T-cell (primary cell): ENCODE results near the gene CDC42BPG. TPM values are rescaled to one million over a fixed set of nuclear protein-coding genes. Genes with fewer than 3 reads are reported as not detected.

Experiments
- ATAC-seq, 4 experiments: fragments of 200-7000 bp in 3 of 4; fragments of 150-1000 bp in 1 of 4; cut with Tn5 transposase; replicated peaks in 1 of 4; 1 replicate in 3 of 4; 2 replicates in 1 of 4; pipeline ENCODE4 v1.10.0; 2021; ENCODE audit warnings: moderate library complexity in 3 of 4, mild to moderate bottlenecking in 2 of 4, moderate number of reproducible peaks in 1 of 4
- CTCF ChIA-PET, 2 donors: fragments of 300-600 bp; sonication (Branson Sonifier 250); formaldehyde crosslinking; loops; one replicate each; lab custom pipeline; 2022; ENCODE audit warnings: antibody characterized with exemption in 2 of 2; lab: Charles Lee
- POLR2A ChIA-PET, 2 donors: fragments of 300-600 bp; sonication (Branson Sonifier 250); formaldehyde crosslinking; loops; one replicate each; lab custom pipeline; 2022; ENCODE audit warnings: antibody characterized with exemption in 2 of 2; lab: Charles Lee
- DNase-seq, 35 experiments: peaks; one replicate each; pipeline versions ENCODE4 v3.0.0 to v3.0.0-alpha.2; 2013 to 2023
- H3K27ac ChIP-seq: one replicate; pipeline ENCODE4 v1.5.1; 2013; ENCODE audit warnings: low read length
- H3K27me3 ChIP-seq, 2 experiments: replicated peaks in 1 of 2; 1 replicate in 1 of 2; 2 replicates in 1 of 2; pipeline versions ENCODE4 v1.6.1 to v1.7.0; 2013; ENCODE audit warnings: low read length in 1 of 2, mixed read lengths in 1 of 2; ENCODE audit not compliant: control insufficient read depth in 2 of 2, insufficient read depth in 2 of 2; ENCODE audit errors: extremely low read depth in 1 of 2
- H3K36me3 ChIP-seq, 2 donors: 1 replicate in 1 of 2; 2 replicates in 1 of 2; pipeline versions ENCODE4 v1.6.1 to v1.7.0; 2013; ENCODE audit warnings: low read length in 1 of 2; ENCODE audit not compliant: control insufficient read depth in 2 of 2, insufficient read depth in 1 of 2; ENCODE audit errors: extremely low read depth in 1 of 2
- H3K4me1 ChIP-seq, 2 experiments: 1 replicate in 1 of 2; 2 replicates in 1 of 2; pipeline versions ENCODE4 v1.6.1 to v1.7.0; 2013; ENCODE audit warnings: low read length in 2 of 2, mixed read lengths in 1 of 2; ENCODE audit not compliant: insufficient read depth in 2 of 2, control insufficient read depth in 1 of 2; ENCODE audit errors: extremely low read depth in 1 of 2
- H3K4me3 ChIP-seq, 2 donors: 1 replicate in 1 of 2; 2 replicates in 1 of 2; pipeline versions ENCODE4 v1.5.1 to v1.7.0; 2013; ENCODE audit warnings: mild to moderate bottlenecking in 2 of 2, low read length in 1 of 2, moderate library complexity in 1 of 2; ENCODE audit not compliant: control insufficient read depth in 1 of 2; ENCODE audit errors: extremely low read depth in 1 of 2
- H3K9me3 ChIP-seq: 2 replicates; pipeline ENCODE4 v1.7.0; 2013
- H3K27ac Mint-ChIP-seq, 2 donors: one replicate each; pipeline ENCODE4 v1.8.0; 2020 to 2021; ENCODE audit warnings: mild to moderate bottlenecking in 2 of 2, mixed read lengths in 2 of 2
- H3K27me3 Mint-ChIP-seq, 2 donors: one replicate each; pipeline ENCODE4 v1.8.0; 2021 to 2022; ENCODE audit warnings: mixed read lengths in 2 of 2
- H3K36me3 Mint-ChIP-seq: one replicate; pipeline ENCODE4 v1.8.0; 2021; ENCODE audit warnings: mixed read lengths
- H3K4me1 Mint-ChIP-seq, 3 donors: one replicate each; pipeline ENCODE4 v1.8.0; 2020 to 2022; ENCODE audit warnings: mixed read lengths in 3 of 3, mild to moderate bottlenecking in 1 of 3
- H3K4me3 Mint-ChIP-seq, 3 donors: one replicate each; pipeline ENCODE4 v1.8.0; 2020 to 2022; ENCODE audit warnings: mild to moderate bottlenecking in 3 of 3, mixed read lengths in 3 of 3, moderate library complexity in 3 of 3
- H3K9me3 Mint-ChIP-seq, 3 donors: one replicate each; pipeline ENCODE4 v1.8.0; 2020 to 2022; ENCODE audit warnings: mixed read lengths in 3 of 3
- WGBS: methylation state at CpG from one replicate; pipeline ENCODE4 v1.1.5; 2013; ENCODE audit warnings: missing lambda C conversion rate; ENCODE audit not compliant: insufficient coverage; 5-methylcytosine and 5-hydroxymethylcytosine counted together
- total RNA-seq, 35 experiments: library from RNA in 6 of 35; stranded (reverse) in 6 of 35; fragments of 120-200 nt in 1 of 35; gene quantifications; one replicate each; pipeline versions ENCODE4 v1.2.1 to v1.2.4 and lab custom pipeline; 2013 to 2026

The CDC42BPG gene
- total RNA-seq, 5 donors from 2014 or later (not counting 1 experiment from before 2014, with no cell fraction given): 7.4 to 10.5 (median 9.1) TPM

DNA sequence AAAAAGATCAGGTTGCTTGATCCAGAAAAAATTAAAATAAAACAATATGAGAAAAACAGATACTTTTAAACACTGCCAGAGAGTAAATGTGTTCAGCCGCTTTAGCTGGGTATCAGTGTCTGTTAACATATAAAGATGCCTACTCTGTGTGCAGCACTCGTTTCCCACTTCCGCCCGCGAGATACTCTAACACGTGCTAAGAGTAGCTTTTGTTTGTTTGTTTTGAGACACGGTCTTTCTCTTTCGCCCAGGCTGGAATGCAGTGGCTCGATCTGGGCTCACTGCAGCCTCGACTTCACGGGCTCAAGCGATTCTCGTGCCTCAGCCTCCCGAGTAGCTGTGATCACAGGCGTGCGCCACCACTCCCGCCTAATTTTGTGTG is 33.6 kb downstream of the CDC42BPG start:
- H3K9me3 ChIP-seq: no peaks in the 10 kb centered on the region
- peak in 30 of 35 experiments; percentile 41 to 76 (median 62) for DNase-seq
- peaks cover 5 to 23% of the 10 kb centered on the region in 2 experiments for H3K4me1 ChIP-seq
- Mint-ChIP-seq H3K27me3 (no peaks in the 10 kb centered on the region), H3K4me3 (peak overlapping the region; percentile 93 to 98 (median 94)), H3K36me3 (peaks cover 14% of the 10 kb centered on the region), H3K4me1 (peaks cover 27 to 31% (median 28%) of the 10 kb centered on the region in 3 donors), H3K9me3 (no peaks in the 10 kb centered on the region), H3K27ac (peak overlapping the region; percentile 93 to 97)
- ChIA-PET CTCF (interaction anchor here in 1 of 2 donors (0.5 to 1.3 kb wide), 6 partner anchors 32 to 1449 kb away, joined by 3 to 6 read pairs (median 3); partner anchors contain the start of genes CDC42BPG and SF1), POLR2A (interaction anchor here in 1 of 2 donors (1.0 kb wide), 1 partner anchor 32 kb away, joined by 5 read pairs; the partner anchor contains the start of gene SF1)
- ATAC-seq: peak; percentile 69 to 75 (median 72)
- H3K27ac ChIP-seq: peak overlapping the region; percentile 84
- no peaks in the 10 kb centered on the region for H3K27me3 ChIP-seq
- WGBS: 0% methylated on average over 7 of the region's 17 CpGs
- peaks cover 0 to 15% of the 10 kb centered on the region in 2 donors for H3K36me3 ChIP-seq
- peak overlapping the region; percentile 71 to 89 for H3K4me3 ChIP-seq

DNA sequence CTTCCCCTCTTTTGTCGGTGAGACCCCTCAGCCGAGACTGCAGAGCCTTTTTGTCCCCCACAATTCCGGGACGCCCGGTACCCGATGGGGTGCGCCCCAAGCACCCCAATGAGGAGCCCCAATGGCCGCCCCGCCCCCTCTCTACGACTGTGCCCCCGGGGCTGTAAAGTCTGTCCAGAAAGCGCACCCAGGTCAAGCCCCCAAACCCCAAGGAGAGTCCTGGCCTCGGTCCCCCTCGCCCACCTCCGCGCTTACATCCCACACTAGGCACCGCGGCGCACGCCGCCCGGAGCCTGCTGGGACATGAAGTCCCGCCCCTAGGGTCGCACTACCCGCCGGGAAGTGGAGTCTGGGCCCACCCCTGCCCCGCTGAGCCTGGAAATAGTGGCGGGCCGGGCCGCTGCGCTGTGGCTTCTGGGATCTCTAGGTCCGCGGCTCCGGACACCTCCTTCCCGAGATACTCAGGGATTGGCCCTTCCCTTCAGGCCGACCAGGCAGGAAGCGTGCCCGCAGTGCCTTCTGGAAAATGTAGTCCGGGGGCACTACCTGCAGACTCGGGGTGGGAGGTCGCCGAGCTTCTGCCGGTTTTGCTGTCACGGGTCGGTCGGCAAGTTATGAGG is 34.1 kb downstream of the CDC42BPG start, which contains the start of gene MEN1:
Gene MEN1 (minus strand): TSS at position 281 of the 620 bp plus-strand sequence. CDS start 442 bp downstream, outside the sequence.
- ChIA-PET CTCF (interaction anchor here in 1 of 2 donors (0.6 to 1.3 kb wide), 7 partner anchors 18 to 659 kb away, joined by 3 to 6 read pairs (median 3); partner anchors contain the start of genes CDC42BPG and SF1), POLR2A (interaction anchor here in 1 of 2 donors (0.8 to 1.0 kb wide), 2 partner anchors 32 to 36 kb away, joined by 5 to 7 read pairs; partner anchors contain the start of gene SF1)
- Mint-ChIP-seq H3K4me1 (peaks cover 27 to 31% (median 28%) of the 10 kb centered on the region in 3 donors), H3K9me3 (no peaks in the 10 kb centered on the region), H3K36me3 (peaks cover 18% of the 10 kb centered on the region), H3K27me3 (no peaks in the 10 kb centered on the region), H3K27ac (peak within 1 kb of the TSS; percentile 93 to 97), H3K4me3 (peak within 1 kb of the TSS; percentile 93 to 98 (median 94))
- ATAC-seq (peak; percentile 89 to 91 (median 90)), DNase-seq (peak; percentile 47 to 84 (median 71))
- Histone ChIP-seq H3K36me3 (peaks cover under 1 to 20% of the 10 kb centered on the region in 2 donors), H3K27ac (peak within 1 kb of the TSS; percentile 84), H3K9me3 (no peaks in the 10 kb centered on the region), H3K27me3 (no peaks in the 10 kb centered on the region), H3K4me1 (peaks cover 5 to 23% of the 10 kb centered on the region in 2 experiments), H3K4me3 (peak within 1 kb of the TSS; percentile 71 to 89)
- under 1% methylated on average over 39 of the region's 46 CpGs for WGBS

DNA sequence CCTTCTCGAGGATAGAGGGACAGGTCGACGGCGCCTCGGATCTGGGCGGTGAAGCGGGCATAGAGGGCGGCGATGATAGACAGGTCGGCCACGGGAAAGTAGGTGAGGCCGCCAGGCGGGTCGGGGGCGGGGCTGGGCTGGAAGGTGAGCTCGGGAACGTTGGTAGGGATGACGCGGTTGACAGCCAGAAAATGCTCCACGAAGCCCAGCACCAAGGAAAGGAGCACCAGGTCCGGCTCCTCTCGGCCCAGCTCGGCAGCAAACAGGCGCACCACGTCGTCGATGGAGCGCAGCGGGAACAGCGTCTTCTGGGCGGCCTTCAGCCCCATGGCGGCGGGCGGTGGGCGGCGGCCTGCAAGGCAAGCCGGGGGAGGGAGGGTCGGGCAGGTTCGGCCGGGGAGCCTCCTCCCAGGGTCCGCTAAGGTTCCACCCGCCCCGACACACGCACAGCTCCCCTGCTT is 34.6 kb downstream of the CDC42BPG start:
- ChIA-PET POLR2A (interaction anchor here (0.6 to 1.1 kb wide), 4 partner anchors 15 to 689 kb away, joined by 5 to 9 read pairs (median 8); partner anchors contain the start of gene MALAT1 (in 1 of the 2)), CTCF (interaction anchor here (0.6 to 0.7 kb wide), 3 partner anchors 10 to 25 kb away, joined by 3 read pairs; no protein-coding TSS in a partner anchor)
- Mint-ChIP-seq H3K9me3 (no peaks in the 10 kb centered on the region), H3K4me3 (peak overlapping the region; percentile 93 to 98 (median 94)), H3K27me3 (no peaks in the 10 kb centered on the region), H3K4me1 (peaks cover 27 to 31% (median 28%) of the 10 kb centered on the region in 3 donors), H3K36me3 (peaks cover 18% of the 10 kb centered on the region), H3K27ac (peak overlapping the region; percentile 93 to 97)
- WGBS: 7% methylated on average over 44 of the region's 44 CpGs
- no peaks in the 10 kb centered on the region for H3K9me3 ChIP-seq
- H3K27ac ChIP-seq: peak overlapping the region; percentile 84
- DNase-seq (peak in 1 of 35 experiments; percentile 34), ATAC-seq (peak; percentile 8 to 24 (median 18))
- H3K4me1 ChIP-seq: peaks cover 5 to 23% of the 10 kb centered on the region in 2 experiments
- H3K36me3 ChIP-seq: peaks cover 6 to 26% of the 10 kb centered on the region in 2 donors
- H3K4me3 ChIP-seq: peak overlapping the region; percentile 71 to 89
- no peaks in the 10 kb centered on the region for H3K27me3 ChIP-seq

DNA sequence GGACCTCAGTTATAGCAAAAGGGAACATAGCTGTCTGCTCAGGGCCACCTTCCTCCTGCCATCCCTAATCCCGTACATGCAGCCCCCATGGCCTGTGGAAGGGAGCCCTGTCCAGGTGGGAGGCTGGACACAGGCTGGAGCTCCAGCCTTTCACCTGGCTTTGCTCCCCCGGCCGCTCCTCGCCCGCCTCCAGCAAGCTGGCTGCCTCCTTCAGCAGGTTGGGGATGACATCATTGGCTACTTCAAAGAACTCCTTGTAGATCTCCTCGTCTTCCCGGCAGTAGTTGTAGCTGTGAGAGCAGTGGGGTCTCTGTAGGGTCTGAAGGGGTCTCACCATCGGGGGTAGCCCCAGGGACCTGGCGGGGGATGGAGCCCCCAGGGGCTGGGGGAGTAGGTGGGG is 39.0 kb downstream of the CDC42BPG start:
- peaks cover 11 to 40% of the 10 kb centered on the region in 2 donors for H3K36me3 ChIP-seq
- Mint-ChIP-seq H3K27me3 (no peaks in the 10 kb centered on the region), H3K36me3 (peaks cover 18% of the 10 kb centered on the region), H3K4me1 (peaks cover 36 to 52% (median 46%) of the 10 kb centered on the region in 3 donors), H3K4me3 (no peak overlapping the region), H3K9me3 (no peaks in the 10 kb centered on the region), H3K27ac (no peak overlapping the region)
- no peaks in the 10 kb centered on the region for H3K27me3 ChIP-seq
- no peak overlapping the region for H3K27ac ChIP-seq
- H3K9me3 ChIP-seq: no peaks in the 10 kb centered on the region
- ATAC-seq: no peak
- WGBS: 93% methylated on average over 5 of the region's 9 CpGs
- POLR2A ChIA-PET: interaction anchor here in 1 of 2 donors (0.7 kb wide), 1 partner anchor 28 kb away, joined by 3 read pairs; no protein-coding TSS in a partner anchor
- H3K4me3 ChIP-seq: no peak overlapping the region
- CTCF ChIA-PET: no interaction called here
- no peak for DNase-seq
- peaks cover 6 to 50% of the 10 kb centered on the region in 2 experiments for H3K4me1 ChIP-seq

DNA sequence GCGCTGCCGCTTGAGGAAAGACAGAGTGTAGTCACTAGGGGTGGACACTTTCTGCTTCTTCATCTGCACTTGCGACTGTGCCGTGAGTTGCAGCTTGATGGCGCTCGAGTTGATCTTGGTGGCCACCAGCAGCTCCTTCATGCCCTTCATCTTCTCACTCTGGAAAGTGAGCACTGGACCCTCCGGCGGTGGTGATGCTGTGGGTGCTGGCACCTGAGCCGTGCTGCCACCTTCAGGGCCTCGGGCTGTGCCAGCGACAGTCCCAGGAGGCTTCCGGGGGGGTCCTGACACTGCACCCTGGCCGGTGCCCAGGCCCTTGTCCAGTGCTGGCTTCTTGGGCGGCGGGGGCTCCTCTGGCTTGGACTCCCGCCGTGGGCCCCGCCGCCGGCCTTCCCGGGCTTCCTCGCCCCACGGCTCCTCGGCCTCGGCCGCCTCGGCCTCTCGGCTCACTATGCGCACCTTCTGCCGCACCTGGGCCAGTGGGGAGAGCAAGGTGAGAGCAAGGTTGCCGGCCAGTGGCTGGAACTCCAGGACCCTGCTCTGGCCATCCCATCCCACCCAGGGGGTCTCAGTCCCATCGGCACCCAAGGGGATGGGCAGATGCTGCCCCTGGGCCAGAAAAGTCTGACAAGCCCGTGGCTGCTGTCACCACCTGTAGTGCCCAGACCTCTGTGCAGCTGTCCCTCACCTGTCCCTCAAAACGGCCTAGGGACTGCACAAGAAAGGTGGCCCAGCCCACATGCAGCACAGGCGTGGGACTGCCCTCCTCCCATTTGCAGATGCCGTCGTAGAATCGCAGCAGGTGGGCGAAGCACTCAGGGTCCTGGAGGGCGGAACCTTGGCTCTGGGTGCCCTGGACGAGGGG is 39.9 kb downstream of the CDC42BPG start:
- WGBS: 94% methylated on average over 18 of the region's 41 CpGs
- Mint-ChIP-seq H3K4me1 (peaks cover 30 to 47% (median 41%) of the 10 kb centered on the region in 3 donors), H3K36me3 (peaks cover 21% of the 10 kb centered on the region), H3K4me3 (peak overlapping the region; percentile 84 to 86 (median 84)), H3K27ac (peak overlapping the region in 1 of 2 donors; percentile 92), H3K9me3 (no peaks in the 10 kb centered on the region), H3K27me3 (no peaks in the 10 kb centered on the region)
- no peak for DNase-seq
- peaks cover 6 to 48% of the 10 kb centered on the region in 2 experiments for H3K4me1 ChIP-seq
- ChIA-PET CTCF (no interaction called here), POLR2A (interaction anchor here (0.5 to 0.7 kb wide), 2 partner anchors 26 kb away, joined by 3 to 5 read pairs; no protein-coding TSS in a partner anchor)
- H3K4me3 ChIP-seq: no peak overlapping the region
- no peak for ATAC-seq
- H3K9me3 ChIP-seq: no peaks in the 10 kb centered on the region
- H3K36me3 ChIP-seq: peaks cover 12 to 49% of the 10 kb centered on the region in 2 donors
- no peak overlapping the region for H3K27ac ChIP-seq
- H3K27me3 ChIP-seq: no peaks in the 10 kb centered on the region
